Mesothelial cell of epicardium (in vitro differentiated cells): ENCODE results near the gene ACTMAP. TPM values are rescaled to one million over a fixed set of nuclear protein-coding genes. Genes with fewer than 3 reads are reported as not detected.

ENCODE experiments used
- DNase-seq, 2 experiments: peaks; one replicate each; pipeline ENCODE4 v3.0.0; 2021; ENCODE audit warnings: low spot score in 2 of 2; ENCODE audit not compliant: unreplicated experiment in 2 of 2
- H3K27ac Mint-ChIP-seq: 2 replicates; pipeline ENCODE4 v1.8.0; 2021; ENCODE audit warnings: mixed read lengths
- H3K27me3 Mint-ChIP-seq: 2 replicates; pipeline ENCODE4 v1.8.0; 2021; ENCODE audit warnings: low read depth, mixed read lengths
- H3K36me3 Mint-ChIP-seq: 2 replicates; pipeline ENCODE4 v1.8.0; 2021; ENCODE audit warnings: mixed read lengths
- H3K4me1 Mint-ChIP-seq: 2 replicates; pipeline ENCODE4 v1.8.0; 2021; ENCODE audit warnings: mixed read lengths
- H3K4me3 Mint-ChIP-seq: 2 replicates; pipeline ENCODE4 v1.8.0; 2021; ENCODE audit warnings: mild to moderate bottlenecking, moderate library complexity, mixed read lengths
- H3K9me3 Mint-ChIP-seq: 2 replicates; pipeline ENCODE4 v1.8.0; 2021; ENCODE audit warnings: mixed read lengths
- CTCF ChIP-seq: fragments of 200-600 bp; sonication (generic); IDR thresholded peaks from one replicate; pipeline ENCODE4 v1.5.0; 2021; ENCODE audit warnings: antibody characterized with exemption; ENCODE audit not compliant: unreplicated experiment
- total RNA-seq: library from RNA; stranded (reverse); gene quantifications from 3 replicates; pipeline ENCODE4 v1.2.1, GENCODE V29; 2021

Gene ACTMAP
- total RNA-seq, 1 donor from 2014 or later: 15.0 TPM

GRCh38 chr19:40703029-40703755 lies 47.1 kb downstream of the ACTMAP start:
- Mint-ChIP-seq H3K27me3 (no peaks in the 10 kb centered on the region), H3K4me1 (no peaks in the 10 kb centered on the region), H3K36me3 (peaks cover 34% of the 10 kb centered on the region), H3K9me3 (no peaks in the 10 kb centered on the region), H3K27ac (peak overlapping the region; percentile 7), H3K4me3 (no peak overlapping the region)
- no peak for TF ChIP-seq CTCF
- no peak for DNase-seq

GRCh38 chr19:40702337-40703012 lies 47.8 kb downstream of the ACTMAP start:
- Mint-ChIP-seq H3K36me3 (peaks cover 34% of the 10 kb centered on the region), H3K27me3 (no peaks in the 10 kb centered on the region), H3K9me3 (no peaks in the 10 kb centered on the region), H3K4me3 (no peak overlapping the region), H3K4me1 (no peaks in the 10 kb centered on the region), H3K27ac (no peak overlapping the region)
- DNase-seq: peak in 1 of 2 experiments; percentile 44
- TF ChIP-seq CTCF: no peak

- H3K4me3 Mint-ChIP-seq: no peak overlapping the region
- H3K36me3 Mint-ChIP-seq: peaks cover 34% of the 10 kb centered on the region
- TF ChIP-seq CTCF: no peak
- no peaks in the 10 kb centered on the region for H3K9me3 Mint-ChIP-seq
- no peak overlapping the region for H3K27ac Mint-ChIP-seq
- no peaks in the 10 kb centered on the region for H3K27me3 Mint-ChIP-seq
- no peaks in the 10 kb centered on the region for H3K4me1 Mint-ChIP-seq
- no peak for DNase-seq
Observed at GRCh38 chr19:40701758-40702157, 48.5 kb downstream of the ACTMAP start.

GRCh38 chr19:40700083-40700482 lies 50.2 kb downstream of the ACTMAP start:
- Mint-ChIP-seq H3K36me3 (peaks cover 39% of the 10 kb centered on the region), H3K4me3 (no peak overlapping the region), H3K27me3 (no peaks in the 10 kb centered on the region), H3K9me3 (no peaks in the 10 kb centered on the region), H3K27ac (no peak overlapping the region), H3K4me1 (no peaks in the 10 kb centered on the region)
- DNase-seq: no peak
- no peak for TF ChIP-seq CTCF

- Mint-ChIP-seq H3K4me1 (no peaks in the 10 kb centered on the region), H3K4me3 (no peak overlapping the region), H3K36me3 (peaks cover 32% of the 10 kb centered on the region), H3K9me3 (no peaks in the 10 kb centered on the region), H3K27me3 (no peaks in the 10 kb centered on the region), H3K27ac (no peak overlapping the region)
- no peak for TF ChIP-seq CTCF
- no peak for DNase-seq
Observed at GRCh38 chr19:40697007-40697406, 53.3 kb downstream of the ACTMAP start.
